Endodermal cell (in vitro differentiated cells): ENCODE results near the gene FGFR2. TPM values are rescaled to one million over a fixed set of nuclear protein-coding genes. Genes with fewer than 3 reads are reported as not detected.

ENCODE experiments used
- DNase-seq: peaks from one replicate; pipeline ENCODE4 v3.0.0-alpha.2; 2017
- H3K27ac ChIP-seq: 2 replicates; pipeline ENCODE4 v1.5.1; 2013; ENCODE audit warnings: mild to moderate bottlenecking, low read depth, low read length, moderate library complexity
- H3K27me3 ChIP-seq: 2 replicates; pipeline ENCODE4 v1.6.1; 2013; ENCODE audit warnings: mild to moderate bottlenecking, low read length, moderate library complexity; ENCODE audit not compliant: insufficient read depth, control insufficient read depth, poor library complexity, severe bottlenecking
- H3K36me3 ChIP-seq: 2 replicates; pipeline ENCODE4 v1.7.0; 2013; ENCODE audit warnings: mild to moderate bottlenecking, low read length, moderate library complexity; ENCODE audit not compliant: control insufficient read depth, insufficient read depth
- H3K4me1 ChIP-seq: one replicate; pipeline ENCODE4 v1.7.0; 2013; ENCODE audit warnings: low read length; ENCODE audit not compliant: control insufficient read depth, insufficient read depth
- H3K4me3 ChIP-seq: 2 replicates; pipeline ENCODE4 v1.5.1; 2013; ENCODE audit warnings: mild to moderate bottlenecking, low read length, moderate library complexity
- H3K9ac ChIP-seq: 2 replicates; pipeline ENCODE4 v1.6.1; 2013; ENCODE audit warnings: mild to moderate bottlenecking, low read length, moderate library complexity; ENCODE audit not compliant: poor library complexity, severe bottlenecking; ENCODE audit errors: extremely low read depth
- H3K9me3 ChIP-seq: 2 replicates; pipeline ENCODE4 v1.6.1; 2013; ENCODE audit warnings: mild to moderate bottlenecking, low read length, moderate library complexity; ENCODE audit not compliant: control insufficient read depth
- H3K27ac Mint-ChIP-seq: 2 replicates; pipeline ENCODE4 v1.8.0; 2020; ENCODE audit warnings: mixed read lengths
- H3K27me3 Mint-ChIP-seq: 2 replicates; pipeline ENCODE4 v1.8.0; 2021; ENCODE audit warnings: mild to moderate bottlenecking, mixed read lengths; ENCODE audit not compliant: insufficient read depth
- H3K36me3 Mint-ChIP-seq: 2 replicates; pipeline ENCODE4 v1.8.0; 2020; ENCODE audit warnings: low read depth, mixed read lengths
- H3K4me1 Mint-ChIP-seq: 2 replicates; pipeline ENCODE4 v1.8.0; 2020; ENCODE audit warnings: mixed read lengths
- H3K4me3 Mint-ChIP-seq: 2 replicates; pipeline ENCODE4 v1.8.0; 2020; ENCODE audit warnings: mild to moderate bottlenecking, moderate library complexity, mixed read lengths
- H3K9me3 Mint-ChIP-seq: 2 replicates; pipeline ENCODE4 v1.8.0; 2020; ENCODE audit warnings: mild to moderate bottlenecking, mixed read lengths
- WGBS, 2 experiments: methylation state at CpG; one replicate each; pipeline versions ENCODE4 v1.1.5 to v1.1.7; 2013; ENCODE audit warnings: missing lambda C conversion rate in 2 of 2, mixed read lengths in 1 of 2; ENCODE audit not compliant: insufficient coverage in 1 of 2, insufficient read length in 1 of 2; 5-methylcytosine and 5-hydroxymethylcytosine counted together
- total RNA-seq, 2 donors: library from RNA; stranded (reverse); fragmentation: NEBNext Ultra II Directional in 1 of 2; extraction: Animal tissue kit (Norgen Biotek cat#: 25700) in 1 of 2; gene quantifications; 2 replicates in 1 of 2; 3 replicates in 1 of 2; pipeline ENCODE4 v1.2.1, GENCODE V29; 2021
- TF ChIP-seq, protein P1 (sequence below): fragments of 200-600 bp; sonication (generic); conservative IDR thresholded peaks from 2 replicates; pipeline ENCODE4 v1.5.0; 2021; ENCODE audit warnings: antibody characterized with exemption, mild to moderate bottlenecking

Gene FGFR2
- total RNA-seq, 2 donors from 2014 or later: 56.5 to 77.0 TPM

DNA sequence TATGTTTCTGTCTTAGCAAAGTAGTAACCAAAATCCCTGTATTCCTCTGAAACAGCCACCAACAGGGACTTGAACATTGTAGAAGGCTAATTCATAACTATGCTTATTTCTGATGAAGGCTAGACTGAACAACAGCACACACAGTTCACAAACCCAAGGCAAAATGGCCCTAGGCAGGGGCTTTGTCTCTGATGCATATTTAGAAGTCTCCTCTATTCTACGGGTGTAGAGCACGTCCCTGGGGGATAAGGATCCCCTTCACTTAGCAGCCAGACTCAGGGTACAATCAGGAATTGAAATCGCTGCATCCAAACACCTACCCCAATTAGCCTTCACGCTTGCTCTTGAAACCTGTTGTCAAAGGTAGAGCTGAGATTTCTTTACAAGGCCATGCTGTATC, 45.5 kb downstream of the FGFR2 start:
- no peak overlapping the region for H3K4me3 Mint-ChIP-seq
- TF ChIP-seq, protein P1, sequence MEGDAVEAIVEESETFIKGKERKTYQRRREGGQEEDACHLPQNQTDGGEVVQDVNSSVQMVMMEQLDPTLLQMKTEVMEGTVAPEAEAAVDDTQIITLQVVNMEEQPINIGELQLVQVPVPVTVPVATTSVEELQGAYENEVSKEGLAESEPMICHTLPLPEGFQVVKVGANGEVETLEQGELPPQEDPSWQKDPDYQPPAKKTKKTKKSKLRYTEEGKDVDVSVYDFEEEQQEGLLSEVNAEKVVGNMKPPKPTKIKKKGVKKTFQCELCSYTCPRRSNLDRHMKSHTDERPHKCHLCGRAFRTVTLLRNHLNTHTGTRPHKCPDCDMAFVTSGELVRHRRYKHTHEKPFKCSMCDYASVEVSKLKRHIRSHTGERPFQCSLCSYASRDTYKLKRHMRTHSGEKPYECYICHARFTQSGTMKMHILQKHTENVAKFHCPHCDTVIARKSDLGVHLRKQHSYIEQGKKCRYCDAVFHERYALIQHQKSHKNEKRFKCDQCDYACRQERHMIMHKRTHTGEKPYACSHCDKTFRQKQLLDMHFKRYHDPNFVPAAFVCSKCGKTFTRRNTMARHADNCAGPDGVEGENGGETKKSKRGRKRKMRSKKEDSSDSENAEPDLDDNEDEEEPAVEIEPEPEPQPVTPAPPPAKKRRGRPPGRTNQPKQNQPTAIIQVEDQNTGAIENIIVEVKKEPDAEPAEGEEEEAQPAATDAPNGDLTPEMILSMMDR: no peak
- 87 to 100% methylated on average over 1 to 4 of the region's 4 CpGs for WGBS, 2 experiments

DNA sequence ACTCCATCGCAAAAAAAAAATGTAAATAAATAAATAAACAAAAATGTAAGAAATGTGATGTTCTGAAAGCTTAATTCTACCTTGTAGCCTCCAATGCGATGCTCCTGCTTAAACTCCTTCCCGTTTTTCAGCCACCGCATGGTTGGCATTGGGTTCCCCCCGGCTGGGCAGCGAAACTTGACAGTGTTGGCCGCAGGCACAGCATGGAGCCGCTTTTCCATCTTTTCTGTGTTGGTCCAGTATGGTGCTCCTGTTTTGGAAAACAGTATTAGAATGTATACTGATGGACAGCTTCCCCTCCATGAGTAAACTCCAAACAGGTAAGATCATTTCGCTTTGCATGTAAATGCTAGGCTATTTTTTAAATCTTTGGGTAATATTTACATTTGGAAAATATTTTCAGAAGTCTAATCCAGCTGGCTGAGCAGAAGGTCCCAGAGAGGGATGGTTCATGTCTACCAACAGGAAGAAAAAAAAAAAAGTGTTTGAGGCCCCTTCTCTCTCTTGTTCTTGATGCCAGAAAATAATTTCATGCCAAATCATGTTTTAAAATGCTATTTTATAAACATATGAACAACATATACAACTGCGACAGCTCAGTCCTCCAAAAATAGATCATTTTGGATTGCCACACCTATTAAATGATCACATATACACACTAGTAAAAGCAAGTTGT, 46.9 kb downstream of the FGFR2 start:
- no peak overlapping the region for H3K9ac ChIP-seq
- H3K27me3 ChIP-seq: no peaks in the 10 kb centered on the region
- no peak overlapping the region for H3K4me3 Mint-ChIP-seq
- peaks cover 45% of the 10 kb centered on the region for H3K36me3 ChIP-seq
- H3K4me3 ChIP-seq: no peak overlapping the region
- TF ChIP-seq, protein P1: no peak
- H3K4me1 Mint-ChIP-seq: peaks cover 23% of the 10 kb centered on the region
- no peak for DNase-seq
- H3K9me3 Mint-ChIP-seq: peaks cover 8% of the 10 kb centered on the region
- peaks cover 14% of the 10 kb centered on the region for H3K4me1 ChIP-seq
- H3K27ac ChIP-seq: no peak overlapping the region
- peaks cover 18% of the 10 kb centered on the region for H3K9me3 ChIP-seq
- WGBS, 2 experiments: 96 to 98% methylated on average over 7 to 9 of the region's 10 CpGs
- H3K27me3 Mint-ChIP-seq: no peaks in the 10 kb centered on the region
- no peak overlapping the region for H3K27ac Mint-ChIP-seq
- H3K36me3 Mint-ChIP-seq: peaks cover 72% of the 10 kb centered on the region

More for the DNA sequence above, 45.5 kb downstream of the FGFR2 start:
- Mint-ChIP-seq H3K27ac (no peak overlapping the region), H3K36me3 (peaks cover 61% of the 10 kb centered on the region), H3K27me3 (no peaks in the 10 kb centered on the region), H3K9me3 (peaks cover 8% of the 10 kb centered on the region), H3K4me1 (peaks cover 28% of the 10 kb centered on the region)
- H3K9me3 ChIP-seq: peaks cover 18% of the 10 kb centered on the region
- no peaks in the 10 kb centered on the region for H3K27me3 ChIP-seq
- H3K4me1 ChIP-seq: peaks cover 14% of the 10 kb centered on the region
- H3K27ac ChIP-seq: no peak overlapping the region
- H3K36me3 ChIP-seq: peaks cover 43% of the 10 kb centered on the region
- DNase-seq: no peak
- no peak overlapping the region for H3K9ac ChIP-seq
- no peak overlapping the region for H3K4me3 ChIP-seq

DNA sequence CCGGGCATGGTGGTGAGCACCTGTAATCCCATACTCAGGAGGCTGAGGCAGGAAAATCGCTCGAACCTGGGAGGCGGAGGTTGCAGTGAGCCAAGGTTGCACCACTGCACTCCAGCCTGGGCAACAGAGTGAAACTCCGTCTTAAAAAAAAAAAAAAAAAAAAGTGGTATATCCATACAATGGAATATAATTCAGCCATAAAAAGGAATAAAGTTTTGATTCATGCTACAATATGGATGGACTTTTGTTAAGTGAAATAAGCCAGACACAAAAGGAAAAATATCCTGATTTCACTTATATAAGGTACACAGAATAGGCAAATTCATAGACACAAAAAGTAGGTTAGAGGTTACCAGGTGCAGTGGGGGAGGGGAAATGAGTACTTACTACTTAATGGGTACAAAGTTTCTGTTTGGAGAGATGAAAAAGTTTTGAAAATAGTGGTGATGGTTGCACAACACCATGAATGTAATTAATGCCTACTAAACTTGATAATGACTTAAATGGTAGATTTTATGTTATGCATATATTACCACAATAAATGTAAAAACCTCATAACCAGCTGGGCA, 53.9 kb downstream of the FGFR2 start:
- Mint-ChIP-seq H3K27ac (no peak overlapping the region), H3K4me3 (no peak overlapping the region), H3K4me1 (peaks cover 24% of the 10 kb centered on the region), H3K27me3 (no peaks in the 10 kb centered on the region), H3K36me3 (peaks cover 64% of the 10 kb centered on the region), H3K9me3 (peaks cover 4% of the 10 kb centered on the region)
- DNase-seq: no peak
- peaks cover 9% of the 10 kb centered on the region for H3K4me1 ChIP-seq
- WGBS, 2 experiments: 86 to 93% methylated on average over 1 to 4 of the region's 5 CpGs
- no peaks in the 10 kb centered on the region for H3K27me3 ChIP-seq
- peaks cover 57% of the 10 kb centered on the region for H3K36me3 ChIP-seq
- TF ChIP-seq, protein P1: no peak
- H3K9ac ChIP-seq: no peak overlapping the region
- no peak overlapping the region for H3K4me3 ChIP-seq
- peaks cover 13% of the 10 kb centered on the region for H3K9me3 ChIP-seq
- no peak overlapping the region for H3K27ac ChIP-seq
